HUDEP-2 (cell line): ENCODE results near the gene GH2.
A peak's percentile ranks its signal among the peaks of the same experiment; 100 is the strongest.
"Not testable (repeated sequence)": the region's sequence is repeated elsewhere in the genome, so short reads cannot be mapped to it uniquely, and the experiment has no call there.

Experiments used
- DNase-seq, 76 experiments: peaks; one replicate each; lab custom pipeline; 2025; ENCODE audit not compliant: unreplicated experiment in 76 of 76; lab: John Stamatoyannopoulos, UW

Gene GH2

DNA sequence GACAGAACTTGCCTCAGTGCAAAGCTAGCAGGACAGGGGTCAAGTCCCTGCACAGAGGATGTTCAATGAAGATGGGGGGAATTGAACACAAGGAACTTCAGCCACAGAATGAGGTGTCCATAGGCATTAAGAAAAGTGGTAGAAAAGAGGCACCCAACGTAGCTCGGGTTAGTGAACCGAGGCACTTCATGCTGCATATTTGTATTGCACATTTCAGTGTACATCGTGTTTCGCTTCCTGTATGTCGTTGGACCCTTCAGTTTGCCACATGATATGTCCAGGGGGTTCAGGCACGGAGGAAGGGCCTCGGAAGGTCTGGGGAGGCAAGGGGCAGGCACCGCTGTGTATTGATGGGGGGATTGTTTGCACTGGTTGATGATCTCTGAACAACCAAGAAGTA lies 3.3 kb downstream of the GH2 start:
- not testable (repeated sequence) for DNase-seq

DNA sequence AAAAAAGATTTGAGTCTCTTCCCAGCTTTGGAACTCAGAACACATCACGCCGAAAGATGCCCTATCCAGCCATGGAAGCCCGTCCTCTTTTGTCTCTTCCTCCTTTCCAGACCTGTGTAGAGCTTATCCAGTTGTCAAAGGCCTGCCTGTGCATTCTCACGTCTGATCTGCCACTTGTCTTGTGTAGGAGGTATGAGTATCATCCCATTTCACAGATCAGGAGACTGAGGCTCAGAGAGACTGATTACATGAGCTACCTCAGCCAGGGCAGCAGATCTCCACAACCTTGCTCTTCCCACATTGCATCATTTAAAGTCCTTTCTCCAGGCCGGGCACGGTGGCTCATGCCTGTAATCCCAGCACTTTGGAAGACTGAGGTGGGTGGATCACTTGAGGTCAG lies 7.1 kb downstream of the GH2 start:
- not testable (repeated sequence) for DNase-seq

DNA sequence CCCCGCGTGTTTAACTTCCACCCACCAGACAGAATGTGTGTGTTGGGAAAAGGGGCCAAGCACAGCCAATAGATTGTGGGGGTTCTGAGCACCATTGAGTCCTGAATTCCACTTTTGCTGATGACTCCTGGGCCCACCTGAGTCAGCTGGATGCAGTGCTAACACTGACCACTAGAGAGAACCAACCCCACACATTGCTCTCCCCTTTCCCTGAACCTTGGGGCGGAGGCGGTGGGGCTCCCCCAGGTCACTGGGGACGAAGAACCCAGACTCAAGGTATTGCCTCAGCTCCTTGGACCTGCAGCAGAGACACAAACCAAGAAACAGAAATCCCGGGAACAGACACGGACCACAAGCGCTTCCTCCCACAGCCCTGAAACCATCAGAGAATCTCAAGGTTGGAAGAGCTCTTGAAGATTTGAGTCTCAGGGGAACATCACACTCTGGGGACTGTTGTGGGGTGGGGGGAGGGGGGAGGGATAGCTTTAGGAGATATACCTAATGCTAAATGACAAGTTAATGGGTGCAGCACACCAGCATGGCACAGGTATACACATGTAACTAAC lies 7.6 kb downstream of the GH2 start:
- DNase-seq = not testable (repeated sequence)

DNA sequence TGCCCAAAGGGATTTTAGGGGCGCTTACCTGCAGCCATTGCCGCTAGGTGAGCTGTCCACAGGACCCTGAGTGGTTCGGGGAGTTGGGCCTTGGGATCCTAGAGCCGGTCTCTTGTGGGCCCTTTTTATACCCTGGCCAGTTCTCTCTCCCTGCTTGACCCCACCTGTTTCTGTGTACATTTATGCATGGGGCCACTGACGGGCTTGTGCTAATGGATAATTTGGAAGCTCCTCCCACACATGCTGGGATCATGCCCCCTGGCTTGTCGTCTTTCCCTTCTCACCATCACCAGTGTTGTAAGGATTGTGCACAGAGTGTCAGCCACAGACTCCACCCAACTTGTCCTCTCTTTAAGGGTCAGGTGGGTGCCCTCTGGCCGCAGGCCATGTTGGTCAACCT lies 8.2 kb downstream of the GH2 start, which contains the start of gene CSH2:
Gene CSH2, minus strand, starts transcription at position 101 of the 400 bp plus-strand sequence. Its CDS starts 63 bp downstream, at position 38.
- not testable (repeated sequence) for DNase-seq

DNA sequence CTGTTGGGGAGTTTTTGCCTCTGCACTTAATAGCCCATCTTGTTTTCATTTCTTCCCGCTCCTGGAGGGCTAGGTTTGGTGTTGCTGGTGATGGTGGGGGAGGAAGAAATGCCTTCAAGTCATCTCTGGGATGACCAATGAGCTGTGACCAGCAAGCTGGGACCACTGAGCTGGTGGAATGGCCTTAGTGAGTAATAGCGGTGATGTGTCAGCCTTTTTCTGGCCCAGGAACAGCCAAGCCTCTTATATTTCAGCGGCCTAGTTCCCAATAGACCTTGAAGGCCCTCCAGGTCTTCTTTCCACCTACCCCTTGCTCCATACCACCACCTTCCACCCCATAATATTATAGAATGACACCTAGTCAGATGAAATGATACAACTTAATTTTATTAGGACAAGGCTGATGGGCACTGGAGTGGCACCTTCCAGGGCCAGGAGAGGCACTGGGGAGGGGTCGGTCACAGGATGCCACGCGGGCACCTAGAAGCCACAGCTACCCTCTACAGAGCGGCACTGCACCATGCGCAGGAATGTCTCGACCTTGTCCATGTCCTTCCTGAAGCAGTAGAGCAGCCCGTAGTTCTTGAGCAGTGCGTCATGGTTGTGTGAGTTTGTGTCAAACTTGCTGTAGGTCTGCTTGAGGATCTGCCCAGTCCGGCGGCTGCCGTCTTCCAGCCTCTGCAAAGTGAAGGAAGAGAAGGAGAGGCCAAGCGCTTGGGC lies 9.9 kb downstream of the GH2 start:
- DNase-seq = not testable (repeated sequence)

DNA sequence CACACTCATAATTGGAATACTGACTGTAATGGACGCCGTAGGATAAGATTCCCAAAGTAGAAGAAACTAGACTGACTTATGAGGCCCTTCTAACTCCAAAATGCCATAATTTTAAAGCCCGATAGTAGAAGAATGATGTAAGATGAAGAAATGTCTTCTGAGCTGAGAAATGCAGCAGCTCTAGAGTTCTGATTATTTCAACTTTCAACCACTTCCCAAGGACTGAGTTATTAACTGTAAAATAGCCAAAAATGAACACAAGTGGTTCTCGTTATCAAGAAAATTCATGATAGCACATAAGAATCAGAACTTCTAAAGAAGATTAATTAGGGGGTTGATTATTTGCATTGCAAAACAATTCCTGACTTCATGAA lies 11.5 kb downstream of the GH2 start:
- not testable (repeated sequence) for DNase-seq

DNA sequence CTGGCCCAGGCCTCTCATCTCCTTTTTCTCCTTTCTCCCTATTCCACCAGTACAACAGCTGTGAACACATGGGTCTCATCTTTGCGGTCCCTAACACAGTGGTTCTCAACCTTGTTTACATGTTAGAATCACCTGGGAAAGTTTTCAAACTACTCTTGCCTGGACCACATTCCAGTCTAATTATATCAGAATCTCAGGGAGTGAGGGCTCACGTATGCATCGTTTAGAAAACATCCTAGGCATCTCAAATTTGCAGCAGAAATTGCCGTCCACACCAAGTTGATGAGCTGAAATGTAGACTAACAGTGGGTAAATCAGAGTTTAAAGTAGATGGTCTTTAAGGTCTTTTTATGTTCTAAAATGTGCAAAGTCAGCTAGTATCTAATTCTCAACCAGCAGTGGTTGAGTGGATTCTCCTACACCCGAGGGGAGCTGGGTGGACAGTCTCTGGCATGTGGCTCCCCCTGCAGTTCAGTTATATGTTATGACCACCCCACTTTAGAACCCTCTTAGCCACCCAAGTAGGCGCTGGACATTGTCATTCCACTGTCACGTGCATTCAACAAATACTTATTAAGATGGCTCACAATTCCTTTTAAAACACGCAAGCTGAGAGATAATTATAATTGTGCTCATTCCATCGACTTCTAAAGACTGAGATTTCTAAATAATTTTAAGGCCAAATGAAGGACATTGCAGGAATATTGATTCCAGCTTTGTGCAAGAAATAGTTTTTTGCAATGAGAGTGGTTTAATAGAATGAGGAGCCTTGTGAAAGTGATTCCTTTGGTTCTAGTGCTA lies 12.1 kb downstream of the GH2 start:
- not testable (repeated sequence) for DNase-seq

DNA sequence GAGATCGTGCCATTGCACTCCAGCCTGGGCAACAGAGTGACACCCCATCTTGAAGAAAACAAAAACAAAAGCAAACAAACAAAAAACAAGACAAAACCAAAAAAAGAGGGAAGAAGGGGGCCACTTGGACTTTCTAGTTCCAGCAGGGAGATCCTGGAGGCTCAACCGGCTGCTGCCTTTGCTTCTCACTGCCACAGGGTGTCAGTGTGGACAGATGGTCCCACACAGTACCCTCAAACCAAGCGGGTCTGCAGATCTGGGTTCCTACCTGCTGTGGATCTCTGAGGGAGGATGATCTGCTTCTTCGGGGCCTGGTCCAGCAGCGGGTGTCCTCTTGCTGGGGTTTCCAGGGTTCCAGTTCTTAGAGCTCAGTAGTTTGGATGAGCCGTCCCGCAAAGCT lies 15.1 kb downstream of the GH2 start:
- DNase-seq = not testable (repeated sequence)

DNA sequence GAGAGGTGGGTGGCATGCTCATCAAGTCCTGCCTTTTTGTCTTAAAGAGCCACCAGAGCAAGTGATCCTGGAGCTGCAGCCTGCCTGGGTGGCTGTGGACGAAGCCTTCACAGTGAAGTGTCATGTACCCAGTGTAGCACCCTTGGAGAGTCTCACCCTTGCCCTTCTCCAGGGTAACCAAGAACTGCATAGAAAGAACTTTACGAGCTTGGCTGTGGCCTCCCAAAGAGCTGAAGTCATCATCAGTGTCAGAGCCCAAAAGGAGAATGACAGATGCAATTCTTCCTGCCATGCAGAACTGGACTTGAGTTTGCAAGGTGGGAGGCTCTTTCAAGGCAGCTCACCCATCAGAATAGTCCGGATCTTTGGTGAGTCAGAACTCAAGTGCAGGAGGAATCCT lies 22.5 kb downstream of the GH2 start:
- no peak for DNase-seq

DNA sequence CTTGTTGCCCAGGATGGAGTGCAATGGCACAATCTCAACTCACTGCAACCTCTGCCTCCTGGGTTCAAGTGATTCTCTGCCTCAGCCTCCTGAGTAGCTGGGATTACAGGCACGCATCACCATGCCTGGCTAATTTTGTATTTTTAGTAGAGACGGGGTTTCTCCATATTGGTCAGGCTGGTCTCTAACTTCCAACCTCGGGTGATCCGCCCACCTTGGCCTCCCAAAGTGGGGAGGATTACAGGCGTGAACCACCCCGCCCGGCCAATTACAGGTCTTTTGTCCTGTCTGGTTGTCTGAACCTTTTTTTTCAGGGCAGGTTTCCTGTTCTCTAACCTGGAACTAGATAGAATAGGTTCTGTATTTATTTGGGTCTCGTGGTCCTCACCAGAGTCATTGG lies 25.3 kb downstream of the GH2 start:
- not testable (repeated sequence) for DNase-seq

DNA sequence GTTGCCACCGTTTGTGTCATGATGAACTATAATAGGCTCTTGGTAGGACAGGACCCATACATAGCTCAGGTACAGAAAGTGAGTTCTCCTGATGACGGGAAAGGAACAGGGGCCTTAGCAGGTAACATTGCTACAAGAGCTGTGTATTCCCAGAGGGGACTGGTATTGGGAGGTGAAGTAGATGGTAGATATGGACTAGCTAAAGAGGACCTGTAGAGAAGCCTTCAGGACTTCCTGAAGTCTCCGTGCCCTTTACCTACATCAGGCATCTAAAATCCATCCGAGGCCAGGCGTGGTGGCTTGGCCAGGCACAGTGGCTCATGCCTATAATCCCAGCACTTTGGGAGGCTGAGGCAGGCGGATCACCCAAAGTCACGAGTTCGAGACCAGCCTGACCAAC lies 26.6 kb downstream of the GH2 start:
- DNase-seq = no peak

DNA sequence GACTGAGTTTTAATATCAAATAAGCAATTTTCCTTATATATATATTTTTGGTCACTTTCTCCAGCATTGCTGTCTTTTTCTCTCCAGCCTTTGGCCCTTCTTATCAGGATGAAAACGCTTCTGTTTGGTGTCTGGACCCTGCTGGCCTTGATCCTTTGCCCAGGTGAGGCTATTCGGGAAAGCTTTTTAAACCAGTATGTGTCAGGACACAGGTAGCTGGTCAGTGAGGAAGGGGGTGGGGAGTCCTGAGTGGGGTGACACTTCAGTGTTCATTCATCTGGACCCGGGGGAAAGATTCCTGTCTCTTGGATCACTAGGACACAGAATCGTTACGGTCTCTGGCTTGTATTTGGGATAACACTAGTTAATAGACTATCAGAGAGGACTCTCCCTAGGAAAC lies 27.0 kb downstream of the GH2 start:
- DNase-seq = no peak

DNA sequence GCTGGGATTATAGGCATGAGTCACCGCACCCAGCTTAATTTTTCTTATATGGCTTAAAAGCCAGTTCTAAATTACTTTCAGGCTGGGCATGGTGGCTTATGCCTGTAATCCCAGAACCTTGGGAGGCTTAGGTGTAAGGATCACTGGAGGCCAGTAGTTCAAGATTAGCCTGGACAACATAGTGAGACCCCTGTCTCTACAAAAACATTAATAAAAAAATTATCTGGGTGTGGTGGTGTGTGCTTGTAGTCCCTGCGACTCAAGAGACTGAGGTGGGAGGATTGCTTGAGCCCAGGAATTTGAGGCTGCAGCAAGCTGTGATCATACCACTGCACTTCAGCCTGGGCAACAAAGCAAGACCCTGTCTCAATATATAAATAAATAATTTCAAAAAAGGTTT lies 28.5 kb downstream of the GH2 start:
- no peak for DNase-seq

DNA sequence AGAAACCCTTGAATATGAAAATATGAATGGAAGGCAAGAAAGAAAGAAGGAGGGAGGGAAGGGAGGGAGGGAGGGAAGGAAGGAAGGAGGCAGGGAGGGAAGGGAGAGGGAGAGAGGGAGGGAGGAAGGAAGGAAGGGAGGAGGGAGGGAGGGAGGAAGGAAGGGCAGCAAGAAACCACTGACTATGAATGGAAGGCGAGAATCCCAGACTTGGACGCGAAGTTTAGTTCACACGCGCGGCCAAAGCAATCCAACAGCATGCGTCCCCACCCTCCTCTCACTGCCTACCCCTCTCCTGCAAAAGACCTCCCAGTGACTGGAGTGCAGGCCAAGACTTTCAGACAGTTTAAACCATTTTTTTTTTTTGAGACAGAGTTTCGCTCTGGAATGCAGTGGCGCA lies 31.3 kb downstream of the GH2 start:
- no peak for DNase-seq

DNA sequence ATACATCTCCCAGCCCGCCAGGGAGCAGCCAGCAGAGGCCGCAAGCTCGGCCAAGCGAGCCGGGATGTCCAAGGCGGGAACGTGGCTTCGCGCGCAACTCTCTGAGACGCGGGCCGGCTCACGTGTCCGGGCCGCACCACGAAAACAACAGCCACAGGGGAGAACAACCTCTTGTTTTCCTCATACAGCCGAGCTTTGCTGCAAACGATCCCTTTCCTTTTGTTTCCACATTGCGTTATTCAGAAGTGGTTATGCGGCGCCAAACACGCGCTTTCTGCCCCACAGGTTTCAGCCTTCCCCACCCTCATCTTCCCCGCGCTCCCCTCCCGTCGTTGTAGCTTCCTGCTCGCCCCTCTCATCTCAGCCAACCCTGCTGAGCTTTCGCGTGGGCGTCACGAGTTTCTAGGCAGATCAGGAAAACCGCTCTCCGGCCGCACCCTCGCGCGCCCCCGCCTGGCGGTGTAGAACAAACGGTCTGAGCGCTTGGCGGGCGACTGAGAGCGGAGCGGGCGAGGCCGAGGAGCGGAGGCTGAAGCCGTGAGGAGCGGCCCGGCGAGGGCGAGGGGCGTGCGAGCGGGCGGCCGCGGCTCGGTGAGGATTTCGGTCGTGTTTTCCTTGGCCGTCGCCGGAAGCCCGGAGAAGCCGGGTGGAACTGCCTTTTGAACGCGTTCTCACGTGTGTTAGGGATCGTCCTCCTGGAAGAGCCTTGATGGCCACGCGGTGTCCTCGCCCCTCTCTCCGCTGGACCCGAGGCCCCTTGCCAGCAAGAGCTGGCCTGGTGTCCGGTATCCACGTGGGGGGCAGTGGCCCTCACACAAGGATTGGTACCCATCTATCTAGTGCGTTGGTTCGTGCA lies 32.7 kb downstream of the GH2 start:
- peak in 75 of 76 experiments; percentile 26 to 99 (median 93) for DNase-seq

DNA sequence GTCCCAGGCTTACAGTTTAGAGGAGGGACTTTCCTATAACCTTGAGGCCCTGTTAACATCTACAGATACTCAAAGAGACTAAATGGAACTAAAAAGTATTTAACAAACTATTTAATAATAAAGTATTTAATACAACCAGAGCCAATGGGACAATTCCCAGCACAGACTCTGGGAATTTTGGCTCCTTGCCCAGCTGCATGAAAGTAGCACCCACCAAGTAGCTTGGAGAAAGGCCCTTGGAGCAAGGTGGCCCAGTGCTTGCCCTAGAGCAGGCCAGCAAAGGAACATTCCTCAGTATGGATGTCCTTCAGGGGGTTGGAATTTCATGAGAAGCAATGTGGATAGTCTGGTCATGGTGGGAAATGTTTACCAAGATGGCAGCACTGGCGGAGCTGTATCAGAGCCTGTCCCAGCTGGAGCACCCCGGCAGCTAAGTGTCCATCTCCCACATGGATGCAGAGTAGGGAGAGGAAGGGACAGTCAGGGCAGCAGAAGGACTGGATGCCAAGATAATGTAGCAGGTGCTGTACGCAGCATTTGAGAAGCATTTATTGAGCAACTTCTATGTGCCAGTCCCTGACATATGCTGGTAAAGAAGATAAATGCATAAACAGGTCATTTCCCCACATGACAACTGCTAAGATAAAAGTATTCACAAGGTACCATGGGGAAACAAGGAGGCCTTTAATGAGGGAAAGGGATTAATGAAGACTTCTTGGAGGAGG lies 34.1 kb downstream of the GH2 start:
- DNase-seq = no peak

DNA sequence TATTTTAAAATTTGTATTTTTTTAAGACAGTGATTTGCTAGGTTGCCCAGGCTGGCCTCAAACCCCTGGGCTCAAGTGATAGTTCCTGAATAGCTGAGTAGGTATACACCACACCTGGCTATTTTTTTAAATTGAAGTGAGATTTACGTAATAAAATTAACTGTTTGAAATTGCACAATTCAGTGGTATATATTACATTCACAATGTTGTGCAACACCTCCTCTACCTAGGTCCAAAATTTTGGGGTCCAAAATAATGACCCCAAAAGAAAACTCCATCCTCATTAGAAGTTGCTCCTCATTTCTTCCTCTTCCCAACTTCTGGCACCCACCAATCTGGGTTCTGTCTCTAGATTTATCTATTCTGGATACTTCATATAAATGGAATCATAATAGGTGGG lies 36.2 kb downstream of the GH2 start:
- DNase-seq = no peak

DNA sequence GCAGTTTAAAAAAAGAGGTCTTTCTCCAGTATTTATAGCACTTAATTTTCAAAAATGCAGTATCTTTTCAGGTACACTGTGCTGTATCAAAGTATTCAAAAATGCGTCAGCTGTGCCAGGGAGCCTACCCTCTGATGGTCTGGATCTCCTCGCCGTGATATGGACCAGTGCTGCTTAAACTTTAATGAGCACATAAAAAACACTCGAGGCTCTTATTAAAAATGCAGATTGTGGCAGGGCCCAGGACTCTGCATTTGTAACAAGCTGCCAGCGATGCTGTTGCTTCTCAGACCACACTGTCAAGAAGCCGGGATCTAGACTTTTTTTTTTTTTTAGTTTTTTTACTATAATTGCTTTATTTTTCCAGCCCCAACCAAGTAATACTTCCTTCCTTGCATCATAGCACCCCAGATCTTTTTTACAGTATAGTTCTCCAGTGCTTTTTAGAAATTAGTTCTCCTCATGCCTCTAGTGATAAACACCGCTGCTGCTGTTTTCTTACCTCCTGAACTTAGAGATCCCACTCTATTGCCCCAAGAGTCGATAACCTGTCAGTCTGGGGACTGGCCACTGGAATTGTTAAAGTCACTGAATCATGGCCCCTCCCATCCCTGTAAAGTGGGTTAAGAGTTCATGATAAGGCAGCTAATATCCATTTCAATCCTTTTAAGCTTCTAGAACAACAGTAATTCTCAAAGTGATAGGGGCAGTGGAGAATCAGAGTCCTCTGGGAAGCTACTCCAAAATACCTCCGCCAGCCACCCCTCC lies 37.6 kb downstream of the GH2 start:
- peak in 7 of 76 experiments; percentile 4 to 21 (median 7) for DNase-seq

DNA sequence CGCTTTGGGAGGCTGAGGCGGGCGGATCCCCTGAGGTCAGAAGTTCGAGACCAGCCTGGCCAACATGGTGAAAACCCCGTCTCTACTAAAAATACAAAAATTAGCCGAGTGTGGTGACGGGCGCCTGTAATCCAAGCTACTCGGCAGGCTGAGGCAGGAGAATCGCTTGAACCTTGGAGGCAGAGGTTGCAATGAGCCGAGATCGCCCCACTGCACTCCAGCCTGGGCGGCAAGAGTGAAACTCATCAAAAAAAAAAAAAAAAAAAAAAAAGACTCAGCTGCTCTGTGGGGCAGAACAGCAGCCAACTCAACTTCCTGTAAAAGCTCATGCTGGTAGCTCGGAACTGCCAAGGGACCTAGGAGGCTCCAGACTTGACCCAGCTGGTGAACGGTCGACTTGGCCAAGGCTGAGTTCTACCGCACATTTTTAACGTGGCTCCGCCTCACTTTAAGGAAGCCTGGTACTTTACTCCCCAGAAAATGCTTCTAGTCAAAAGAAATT lies 38.3 kb downstream of the GH2 start:
- peak in 26 of 76 experiments; percentile 10 to 52 (median 28) for DNase-seq
